Neutrophil (primary cell): ENCODE measurements around the gene TMEM212.

Experiments
- H3K27ac ChIP-seq: fragments of 200-600 bp; sonication (generic); 2 replicates; pipeline ENCODE4 v1.5.1; 2016; ENCODE audit warnings: mild to moderate bottlenecking, moderate library complexity
- H3K27me3 ChIP-seq: fragments of 200-600 bp; sonication (generic); 2 replicates; pipeline ENCODE4 v1.6.0; 2016; ENCODE audit warnings: mild to moderate bottlenecking
- H3K36me3 ChIP-seq: fragments of 200-600 bp; sonication (generic); 2 replicates; pipeline ENCODE4 v1.5.1; 2017
- H3K4me1 ChIP-seq, 2 experiments: fragments of 200-600 bp in 1 of 2; sonication (generic) in 1 of 2; 1 replicate in 1 of 2; 2 replicates in 1 of 2; pipeline versions ENCODE4 v1.5.1 to v1.6.1; 2013 to 2016; ENCODE audit warnings: low read depth in 1 of 2, low read length in 1 of 2, mild to moderate bottlenecking in 1 of 2, moderate library complexity in 1 of 2; ENCODE audit not compliant: control insufficient read depth in 1 of 2, insufficient read depth in 1 of 2
- H3K4me3 ChIP-seq, 2 experiments: fragments of 200-600 bp in 1 of 2; sonication (generic) in 1 of 2; 1 replicate in 1 of 2; 2 replicates in 1 of 2; pipeline ENCODE4 v1.5.1; 2013 to 2016; ENCODE audit warnings: low read depth in 1 of 2, low read length in 1 of 2, mild to moderate bottlenecking in 1 of 2, moderate library complexity in 1 of 2
- H3K9me3 ChIP-seq: fragments of 200-600 bp; sonication (generic); 2 replicates; pipeline ENCODE4 v1.5.1; 2016
- CTCF ChIP-seq: fragments of 200-600 bp; sonication (generic); IDR thresholded peaks from 2 replicates; pipeline ENCODE4 v1.5.1; 2016; ENCODE audit warnings: antibody characterized with exemption

The TMEM212 gene

GRCh38 chr3:171837698-171838097, 5.5 kb upstream of the TMEM212 start:
- no peak overlapping the region for H3K27ac ChIP-seq

GRCh38 chr3:171838218-171838720, 4.9 kb upstream of the TMEM212 start:
- no peak for TF ChIP-seq CTCF
- no peak overlapping the region for H3K27ac ChIP-seq
- no peaks in the 10 kb centered on the region for H3K36me3 ChIP-seq
- H3K4me3 ChIP-seq: no peak overlapping the region
- H3K9me3 ChIP-seq: no peaks in the 10 kb centered on the region
- peaks cover 6 to 10% of the 10 kb centered on the region in 2 experiments for H3K4me1 ChIP-seq
- no peaks in the 10 kb centered on the region for H3K27me3 ChIP-seq

More at GRCh38 chr3:171837698-171838097, 5.5 kb upstream of the TMEM212 start:
- H3K36me3 ChIP-seq: no peaks in the 10 kb centered on the region
- H3K27me3 ChIP-seq: no peaks in the 10 kb centered on the region
- H3K4me1 ChIP-seq: peaks cover 6 to 10% of the 10 kb centered on the region in 2 experiments
- no peak for TF ChIP-seq CTCF
- H3K4me3 ChIP-seq: no peak overlapping the region
- no peaks in the 10 kb centered on the region for H3K9me3 ChIP-seq

GRCh38 chr3:171839270-171839669, 3.9 kb upstream of the TMEM212 start:
- no peaks in the 10 kb centered on the region for H3K36me3 ChIP-seq
- TF ChIP-seq CTCF: no peak
- H3K27me3 ChIP-seq: no peaks in the 10 kb centered on the region
- H3K27ac ChIP-seq: no peak overlapping the region
- no peak overlapping the region for H3K4me3 ChIP-seq
- H3K9me3 ChIP-seq: no peaks in the 10 kb centered on the region
- H3K4me1 ChIP-seq: peaks cover 6 to 10% of the 10 kb centered on the region in 2 experiments

- H3K9me3 ChIP-seq: no peaks in the 10 kb centered on the region
- H3K4me3 ChIP-seq: no peak overlapping the region
- H3K36me3 ChIP-seq: no peaks in the 10 kb centered on the region
- H3K27me3 ChIP-seq: no peaks in the 10 kb centered on the region
- no peaks in the 10 kb centered on the region for H3K4me1 ChIP-seq
- no peak overlapping the region for H3K27ac ChIP-seq
- TF ChIP-seq CTCF: no peak
These were observed 2.7 kb upstream of the TMEM212 start for GRCh38 chr3:171840445-171840810.

- no peaks in the 10 kb centered on the region for H3K36me3 ChIP-seq
- H3K9me3 ChIP-seq: no peaks in the 10 kb centered on the region
- no peak overlapping the region for H3K4me3 ChIP-seq
- no peaks in the 10 kb centered on the region for H3K27me3 ChIP-seq
- no peak overlapping the region for H3K27ac ChIP-seq
- H3K4me1 ChIP-seq: no peaks in the 10 kb centered on the region
- TF ChIP-seq CTCF: no peak
These were observed 2.1 kb upstream of the TMEM212 start for GRCh38 chr3:171840811-171841619.
